Measurements from ENCODE around the gene SAMD8. TPM values are rescaled to one million over a fixed set of nuclear protein-coding genes. Genes with fewer than 3 reads are reported as not detected.

SAMD8 gene
- total and polyA plus RNA-seq, 2 donors (not counting 3 experiments of a cell fraction or from before 2014, with no cell fraction given) = 19.6 to 22.8 TPM

DNA sequence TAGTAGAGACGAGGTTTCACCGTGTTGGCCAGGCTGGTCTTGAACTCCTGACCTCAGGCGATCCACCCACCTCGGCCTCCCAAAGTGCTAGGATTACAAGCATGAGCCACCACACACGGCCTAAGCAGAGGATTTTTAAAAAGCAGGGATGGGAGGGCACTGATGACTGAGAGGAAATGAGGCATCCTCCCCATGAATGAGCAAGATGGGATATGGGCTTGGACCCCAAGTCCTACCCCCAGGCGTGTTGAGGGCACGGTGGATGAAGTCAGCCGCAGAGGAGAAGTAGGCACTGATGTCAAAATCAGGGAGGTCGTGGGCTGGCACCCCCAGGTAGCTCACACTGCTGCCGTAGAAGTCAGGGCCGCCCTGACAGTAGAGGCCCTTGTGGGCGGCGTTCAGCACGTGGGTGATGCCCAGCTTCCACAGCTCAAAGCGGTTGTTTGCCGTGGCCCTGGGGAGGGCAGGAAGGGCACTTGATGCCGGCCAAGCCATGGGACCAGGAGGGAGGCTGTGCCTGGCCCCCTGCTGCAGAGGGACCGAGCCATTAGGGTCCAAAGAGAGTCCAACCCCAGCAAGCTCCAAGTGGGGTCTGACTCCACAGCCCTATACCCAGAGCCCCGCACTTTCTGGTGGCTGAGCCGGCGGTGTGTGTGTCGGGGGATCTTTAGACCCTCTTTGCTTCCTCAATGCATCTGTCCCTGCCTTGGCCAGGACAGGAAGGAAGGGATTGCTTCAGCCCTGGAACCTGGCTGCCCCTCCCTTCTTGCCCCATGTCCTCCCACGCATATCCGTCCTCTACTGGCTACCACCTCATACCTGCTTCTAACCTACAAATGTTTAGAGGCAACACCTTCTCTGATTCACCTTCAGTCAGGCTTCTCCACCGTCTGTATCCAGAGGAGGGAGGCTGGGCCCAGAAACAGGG lies 3.4 kb upstream of the SAMD8 start:
- no peak overlapping the region for H3K4me2 ChIP-seq (ENCODE audit: insufficient read depth, low read length)
- H3K27me3 ChIP-seq (ENCODE audit: control insufficient read depth in 2 of 2, insufficient read depth in 2 of 2, low read length in 2 of 2) = no peaks in the 10 kb centered on the region
- H2AFZ ChIP-seq (ENCODE audit: low read depth, low read length) = peak overlapping the region; percentile 27
- no peak overlapping the region for H3K4me3 ChIP-seq (replicated peaks in 1 of 3; ENCODE audit: insufficient read depth in 1 of 3, low read depth in 1 of 3, low read length in 3 of 3)
- TF ChIP-seq, protein P1, sequence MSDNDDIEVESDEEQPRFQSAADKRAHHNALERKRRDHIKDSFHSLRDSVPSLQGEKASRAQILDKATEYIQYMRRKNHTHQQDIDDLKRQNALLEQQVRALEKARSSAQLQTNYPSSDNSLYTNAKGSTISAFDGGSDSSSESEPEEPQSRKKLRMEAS (IDR thresholded peaks at IDR 0.05; ENCODE audit: insufficient read depth, insufficient read length) = no peak
- TF ChIP-seq EZH2 (IDR thresholded peaks at IDR 0.05; ENCODE audit: borderline replicate concordance, low read depth, low read length, severe bottlenecking) = no peak
- TF ChIP-seq FOS (IDR thresholded peaks at IDR 0.05; ENCODE audit: borderline replicate concordance, insufficient read depth, low read length) = no peak
- no peak for TF ChIP-seq GATA2 (IDR thresholded peaks at IDR 0.05; ENCODE audit: insufficient read depth, insufficient read length, low read depth, low read length)
- no peak for TF ChIP-seq POLR2AphosphoS5 (IDR thresholded peaks at IDR 0.05; ENCODE audit: insufficient read depth, low read depth, low read length)
- TF ChIP-seq, protein P2, sequence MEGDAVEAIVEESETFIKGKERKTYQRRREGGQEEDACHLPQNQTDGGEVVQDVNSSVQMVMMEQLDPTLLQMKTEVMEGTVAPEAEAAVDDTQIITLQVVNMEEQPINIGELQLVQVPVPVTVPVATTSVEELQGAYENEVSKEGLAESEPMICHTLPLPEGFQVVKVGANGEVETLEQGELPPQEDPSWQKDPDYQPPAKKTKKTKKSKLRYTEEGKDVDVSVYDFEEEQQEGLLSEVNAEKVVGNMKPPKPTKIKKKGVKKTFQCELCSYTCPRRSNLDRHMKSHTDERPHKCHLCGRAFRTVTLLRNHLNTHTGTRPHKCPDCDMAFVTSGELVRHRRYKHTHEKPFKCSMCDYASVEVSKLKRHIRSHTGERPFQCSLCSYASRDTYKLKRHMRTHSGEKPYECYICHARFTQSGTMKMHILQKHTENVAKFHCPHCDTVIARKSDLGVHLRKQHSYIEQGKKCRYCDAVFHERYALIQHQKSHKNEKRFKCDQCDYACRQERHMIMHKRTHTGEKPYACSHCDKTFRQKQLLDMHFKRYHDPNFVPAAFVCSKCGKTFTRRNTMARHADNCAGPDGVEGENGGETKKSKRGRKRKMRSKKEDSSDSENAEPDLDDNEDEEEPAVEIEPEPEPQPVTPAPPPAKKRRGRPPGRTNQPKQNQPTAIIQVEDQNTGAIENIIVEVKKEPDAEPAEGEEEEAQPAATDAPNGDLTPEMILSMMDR (IDR thresholded peaks at IDR 0.05; ENCODE audit: extremely low read depth in 1 of 2, insufficient read depth in 1 of 2, low read depth in 1 of 2, low read length in 2 of 2) = no peak
- TF ChIP-seq JUN (IDR thresholded peaks at IDR 0.05; ENCODE audit: borderline replicate concordance, insufficient read depth, insufficient read length, low read depth) = no peak
- no peak for TF ChIP-seq MYC (IDR thresholded peaks at IDR 0.05; ENCODE audit: low read depth, low read length)
- TF ChIP-seq POLR2A (IDR thresholded peaks at IDR 0.05; ENCODE audit: low read depth, low read length) = no peak
- dilution Hi-C loops (cut with MboI; ENCODE audit: extremely low pct_ligation_motif_present, low sequenced_read_pairs) (no loop called here), intact Hi-C loops (cut with micrococcal nuclease) (loop anchor here (10.0 kb wide), 1 partner anchor 373 kb away; no protein-coding TSS in a partner anchor)
- peaks cover 12% of the 10 kb centered on the region for H3K79me2 ChIP-seq (ENCODE audit: control insufficient read depth, insufficient read depth, low read length)
- BruUV-seq (replicated peaks) = no TSS peak
- CTCF ChIA-PET = interaction anchor here (1.2 to 2.3 kb wide), 4 partner anchors 8 to 864 kb away, joined by 3 to 9 read pairs (median 6); partner anchors contain the start of gene COMTD1
- DNase-seq (ENCODE audit: low read depth, low spot score) = no peak
- H3K36me3 ChIP-seq (ENCODE audit: control insufficient read depth in 2 of 2, extremely low read depth in 1 of 2, insufficient read depth in 2 of 2, low read length in 2 of 2) = no peaks in the 10 kb centered on the region
- peaks cover 9% of the 10 kb centered on the region for H3K4me1 ChIP-seq (ENCODE audit: control insufficient read depth, extremely low read depth, insufficient read depth, low read length)
- no peak for FAIRE-seq
- H3K9me1 ChIP-seq (replicated peaks; ENCODE audit: control insufficient read depth, extremely low read depth, insufficient read depth, low read length) = no peaks in the 10 kb centered on the region
- H3K9ac ChIP-seq (replicated peaks; ENCODE audit: extremely low read depth, insufficient read depth, low read length) = no peak overlapping the region
- H4K20me1 ChIP-seq (replicated peaks; ENCODE audit: control insufficient read depth, extremely low read depth, insufficient read depth, low read length) = no peaks in the 10 kb centered on the region
- H3K27ac ChIP-seq (ENCODE audit: insufficient read depth, low read depth, low read length) = no peak overlapping the region
- no peaks in the 10 kb centered on the region for H3K9me3 ChIP-seq (replicated peaks; ENCODE audit: control insufficient read depth, insufficient read depth, low read length)
- POLR2A ChIA-PET = no interaction called here
